GM13977 (cell line): ENCODE data around the gene NEAT1.

Experiments
- DNase-seq: peaks from one replicate; pipeline ENCODE4 v3.0.0; 2012; ENCODE audit warnings: low spot score
- CTCF ChIP-seq: IDR thresholded peaks from 2 replicates; pipeline ENCODE4 v1.5.1; 2012; ENCODE audit warnings: mild to moderate bottlenecking, control low read depth; ENCODE audit not compliant: insufficient read depth; ENCODE audit errors: extremely low read depth, missing control alignments
- in situ Hi-C: fragments of 300-500 bp; cut with MboI; formaldehyde crosslinking; loops from one replicate; pipeline ENCODE4 v1.12.0; 2022; ENCODE audit warnings: low sequenced_read_pairs, low pct_unique_long_range_greater_than_20kb, mixed read lengths, inconsistent platforms; ENCODE audit not compliant: unreplicated experiment

Gene NEAT1

GRCh38 chr11:65389294-65389980 is 33.2 kb upstream of the NEAT1 start:
- in situ Hi-C loops = no loop called here

GRCh38 chr11:65390099-65390941 is 32.3 kb upstream of the NEAT1 start:
- no peak for TF ChIP-seq CTCF
- DNase-seq = no peak
- in situ Hi-C loops = no loop called here

More at GRCh38 chr11:65389294-65389980, 33.2 kb upstream of the NEAT1 start:
- TF ChIP-seq CTCF = no peak
- DNase-seq = no peak

- in situ Hi-C loops = no loop called here
- no peak for DNase-seq
- no peak for TF ChIP-seq CTCF
Measured at GRCh38 chr11:65390996-65391395, 31.6 kb upstream of the NEAT1 start.

- no peak for DNase-seq
- TF ChIP-seq CTCF = no peak
- in situ Hi-C loops = no loop called here
Measured at GRCh38 chr11:65392186-65392829, 30.3 kb upstream of the NEAT1 start.

GRCh38 chr11:65392899-65393298 is 29.7 kb upstream of the NEAT1 start:
- TF ChIP-seq CTCF = no peak
- DNase-seq = no peak
- in situ Hi-C loops = no loop called here

- TF ChIP-seq CTCF = no peak
- DNase-seq = no peak
- in situ Hi-C loops = no loop called here
Measured at GRCh38 chr11:65393513-65394079, 29.0 kb upstream of the NEAT1 start.
